Fibroblast of pulmonary artery (primary cell): ENCODE results near the gene CCDC13.
A peak's percentile ranks its signal among the peaks of the same experiment; 100 is the strongest.

ENCODE experiments used
- DNase-seq: peaks from one replicate; pipeline ENCODE4 v3.0.0-alpha.2; 2010; ENCODE audit warnings: low read depth
- H3K4me3 ChIP-seq: replicated peaks from 2 replicates; pipeline ENCODE4 v1.5.1; 2011; ENCODE audit warnings: low read depth, mild to moderate bottlenecking, control low read depth, low read length, moderate library complexity
- CTCF ChIP-seq: IDR thresholded peaks from 2 replicates; pipeline ENCODE4 v1.5.1; 2011; ENCODE audit warnings: mild to moderate bottlenecking, control low read depth, low read length, inconsistent platforms; ENCODE audit errors: missing control alignments

Gene CCDC13

GRCh38 chr3:42755681-42756578 is 17.1 kb downstream of the CCDC13 start:
- DNase-seq = peak; percentile 46
- no peak overlapping the region for H3K4me3 ChIP-seq
- peak; percentile 64 for TF ChIP-seq CTCF

- no peak overlapping the region for H3K4me3 ChIP-seq
- DNase-seq = no peak
- TF ChIP-seq CTCF = no peak
Observed at GRCh38 chr3:42753757-42754156, 19.3 kb downstream of the CCDC13 start.

GRCh38 chr3:42752961-42753360 is 20.1 kb downstream of the CCDC13 start:
- no peak overlapping the region for H3K4me3 ChIP-seq
- DNase-seq = no peak
- no peak for TF ChIP-seq CTCF

GRCh38 chr3:42752441-42752840 is 20.6 kb downstream of the CCDC13 start:
- DNase-seq = no peak
- no peak overlapping the region for H3K4me3 ChIP-seq
- TF ChIP-seq CTCF = no peak

- no peak for TF ChIP-seq CTCF
- peak; percentile 19 for DNase-seq
- no peak overlapping the region for H3K4me3 ChIP-seq
Observed at GRCh38 chr3:42751609-42752008, 21.4 kb downstream of the CCDC13 start.

GRCh38 chr3:42750834-42751233 is 22.2 kb downstream of the CCDC13 start:
- no peak overlapping the region for H3K4me3 ChIP-seq
- no peak for TF ChIP-seq CTCF
- no peak for DNase-seq
